ENCODE measurements around the gene ENTREP1. TPM values are rescaled to one million over a fixed set of nuclear protein-coding genes. Genes with fewer than 3 reads are reported as not detected.

Gene ENTREP1
- total RNA-seq, 2 experiments from 2014 or later: not detected

DNA sequence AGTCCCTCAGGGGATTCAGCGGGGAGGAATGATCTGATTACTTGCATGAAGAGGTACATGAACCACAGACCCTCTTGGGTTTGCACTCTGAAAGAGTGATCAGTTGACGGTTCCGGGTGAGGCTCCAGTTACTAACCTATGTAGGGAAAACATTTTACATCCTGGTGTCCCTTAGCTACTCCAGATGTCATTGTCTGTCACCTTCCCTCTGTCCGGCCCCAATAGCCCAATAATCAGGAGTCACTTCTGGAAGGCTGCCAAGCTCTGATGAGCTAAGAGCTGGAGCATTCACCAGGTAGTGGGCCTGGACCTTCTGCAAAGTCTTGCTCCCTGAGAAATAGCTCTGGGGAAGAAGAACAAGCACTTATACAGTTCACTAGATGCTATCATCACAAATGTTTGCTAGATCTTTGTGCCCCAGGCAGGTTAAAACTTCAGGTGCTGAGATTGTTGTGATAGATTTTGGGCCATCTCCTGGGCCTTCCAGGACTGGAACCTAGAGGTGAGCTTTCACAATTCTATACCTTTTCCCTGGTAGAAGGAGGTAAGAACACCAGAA is 64.5 kb downstream of the ENTREP1 start:
- POLR2A ChIA-PET: no interaction called here
- intact Hi-C loops (cut with micrococcal nuclease; ENCODE audit: unreplicated experiment): no loop called here
- DNase-seq (ENCODE audit: low spot score): no peak
- H3K36me3 ChIP-seq (ENCODE audit: insufficient read depth, low read length): no peaks in the 10 kb centered on the region
- no peaks in the 10 kb centered on the region for H3K9me3 ChIP-seq (ENCODE audit: low read length)
- H3K4me2 ChIP-seq (ENCODE audit: low read length): no peak overlapping the region
- BruUV-seq (replicated peaks): no TSS peak
- H3K79me2 ChIP-seq (ENCODE audit: insufficient read depth, low read depth, low read length): no peaks in the 10 kb centered on the region
- H3K27ac ChIP-seq (ENCODE audit: low read depth, low read length, poor library complexity, severe bottlenecking): no peak overlapping the region
- no peaks in the 10 kb centered on the region for H3K4me1 ChIP-seq (ENCODE audit: insufficient read depth, low read length, poor library complexity, severe bottlenecking)
- no peak overlapping the region for H3K4me3 ChIP-seq (ENCODE audit: low read depth, low read length, poor library complexity, severe bottlenecking)
- no peak for TF ChIP-seq CTCF (conservative IDR thresholded peaks at IDR 0.05; ENCODE audit: low read length)
- no peak for TF ChIP-seq EZH2phosphoT487 (IDR thresholded peaks at IDR 0.05; ENCODE audit: borderline replicate concordance, low read depth, low read length)
- CTCF ChIA-PET (ENCODE audit: unreplicated experiment): no interaction called here
- no peaks in the 10 kb centered on the region for H4K20me1 ChIP-seq (ENCODE audit: insufficient read depth, low read length)
- no peak overlapping the region for H2AFZ ChIP-seq (ENCODE audit: low read length)
- no peaks in the 10 kb centered on the region for H3K9me2 ChIP-seq (ENCODE audit: insufficient read depth, low read length)

DNA sequence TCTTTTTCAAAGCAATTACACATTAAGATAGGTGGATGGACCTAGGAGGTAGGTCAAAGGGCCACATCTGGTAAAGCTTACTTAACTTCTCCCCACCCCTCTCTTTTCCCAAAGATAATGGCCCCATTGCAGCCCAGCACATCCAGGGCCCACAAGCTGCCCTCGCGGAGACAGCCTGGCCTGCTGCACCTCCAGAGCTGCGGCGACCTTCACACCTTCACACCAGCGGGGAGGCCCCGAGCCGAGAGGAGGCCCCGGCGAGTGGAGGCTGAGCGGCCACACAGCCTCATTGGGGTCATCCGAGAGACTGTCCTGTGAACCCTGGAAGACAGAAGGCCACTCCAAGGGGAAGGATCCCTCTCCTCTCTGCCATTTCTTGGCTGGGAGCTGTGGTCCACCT is 66.5 kb downstream of the ENTREP1 start:
- no peaks in the 10 kb centered on the region for H3K9me3 ChIP-seq (ENCODE audit: low read length)
- intact Hi-C loops (cut with micrococcal nuclease; ENCODE audit: unreplicated experiment): no loop called here
- TF ChIP-seq CTCF (conservative IDR thresholded peaks at IDR 0.05; ENCODE audit: low read length): no peak
- no peak for TF ChIP-seq EZH2phosphoT487 (IDR thresholded peaks at IDR 0.05; ENCODE audit: borderline replicate concordance, low read depth, low read length)
- CTCF ChIA-PET (ENCODE audit: unreplicated experiment): no interaction called here
- no TSS peak for BruUV-seq (replicated peaks)
- POLR2A ChIA-PET: interaction anchor here (0.8 kb wide), 1 partner anchor 12 kb away, joined by 3 read pairs; no protein-coding TSS in a partner anchor
- no peak overlapping the region for H3K4me3 ChIP-seq (ENCODE audit: low read depth, low read length, poor library complexity, severe bottlenecking)
- H4K20me1 ChIP-seq (ENCODE audit: insufficient read depth, low read length): no peaks in the 10 kb centered on the region
- no peak overlapping the region for H3K27ac ChIP-seq (ENCODE audit: low read depth, low read length, poor library complexity, severe bottlenecking)
- no peak for DNase-seq (ENCODE audit: low spot score)
- H3K9me2 ChIP-seq (ENCODE audit: insufficient read depth, low read length): no peaks in the 10 kb centered on the region
- no peak overlapping the region for H3K4me2 ChIP-seq (ENCODE audit: low read length)
- H3K4me1 ChIP-seq (ENCODE audit: insufficient read depth, low read length, poor library complexity, severe bottlenecking): no peaks in the 10 kb centered on the region
- H3K36me3 ChIP-seq (ENCODE audit: insufficient read depth, low read length): no peaks in the 10 kb centered on the region
- H3K79me2 ChIP-seq (ENCODE audit: insufficient read depth, low read depth, low read length): no peaks in the 10 kb centered on the region
- no peak overlapping the region for H2AFZ ChIP-seq (ENCODE audit: low read length)

- no peak overlapping the region for H3K4me2 ChIP-seq (ENCODE audit: low read length)
- no peaks in the 10 kb centered on the region for H3K9me2 ChIP-seq (ENCODE audit: insufficient read depth, low read length)
- no peak for TF ChIP-seq EZH2phosphoT487 (IDR thresholded peaks at IDR 0.05; ENCODE audit: borderline replicate concordance, low read depth, low read length)
- no peak for TF ChIP-seq CTCF (conservative IDR thresholded peaks at IDR 0.05; ENCODE audit: low read length)
- H3K36me3 ChIP-seq (ENCODE audit: insufficient read depth, low read length): no peaks in the 10 kb centered on the region
- no peak overlapping the region for H3K4me3 ChIP-seq (ENCODE audit: low read depth, low read length, poor library complexity, severe bottlenecking)
- H3K9me3 ChIP-seq (ENCODE audit: low read length): no peaks in the 10 kb centered on the region
- no peaks in the 10 kb centered on the region for H3K4me1 ChIP-seq (ENCODE audit: insufficient read depth, low read length, poor library complexity, severe bottlenecking)
- ChIA-PET POLR2A (interaction anchor here (0.8 kb wide), 1 partner anchor 13 kb away, joined by 3 read pairs; no protein-coding TSS in a partner anchor), CTCF (ENCODE audit: unreplicated experiment) (no interaction called here)
- no peak overlapping the region for H2AFZ ChIP-seq (ENCODE audit: low read length)
- no peak overlapping the region for H3K27ac ChIP-seq (ENCODE audit: low read depth, low read length, poor library complexity, severe bottlenecking)
- no peak for DNase-seq (ENCODE audit: low spot score)
- BruUV-seq (replicated peaks): no TSS peak
- no peaks in the 10 kb centered on the region for H3K79me2 ChIP-seq (ENCODE audit: insufficient read depth, low read depth, low read length)
- intact Hi-C loops (cut with micrococcal nuclease; ENCODE audit: unreplicated experiment): no loop called here
- H4K20me1 ChIP-seq (ENCODE audit: insufficient read depth, low read length): no peaks in the 10 kb centered on the region
These were observed 66.9 kb downstream of the ENTREP1 start for GRCh38 chr9:69391946-69392345.
